Colonic mucosa (tissue), 4 donors: ENCODE measurements around the gene MOG. TPM values are rescaled to one million over a fixed set of nuclear protein-coding genes. Genes with fewer than 3 reads are reported as not detected.

Source experiments
- DNase-seq: peaks from one replicate; pipeline ENCODE4 v3.0.0-alpha.2; 2020
- H3K27ac ChIP-seq: fragments of 200-600 bp; one replicate; pipeline ENCODE4 v1.8.0; 2021
- H3K27me3 ChIP-seq: fragments of 200-600 bp; one replicate; pipeline ENCODE4 v1.8.0; 2021
- H3K36me3 ChIP-seq: fragments of 200-600 bp; one replicate; pipeline ENCODE4 v1.8.0; 2021
- H3K4me1 ChIP-seq: fragments of 200-600 bp; one replicate; pipeline ENCODE4 v1.8.0; 2021; ENCODE audit warnings: mild to moderate bottlenecking
- H3K4me3 ChIP-seq: fragments of 200-600 bp; one replicate; pipeline ENCODE4 v1.8.0; 2021
- H3K9ac ChIP-seq, 2 donors: one replicate each; pipeline ENCODE4 v1.7.0; 2013; ENCODE audit warnings: control low read depth in 2 of 2, low read depth in 2 of 2, low read length in 2 of 2
- H3K9me3 ChIP-seq: fragments of 200-600 bp; one replicate; pipeline ENCODE4 v1.8.0; 2021
- CTCF ChIP-seq: fragments of 200-600 bp; IDR thresholded peaks from one replicate; pipeline ENCODE4 v1.8.0; 2022; ENCODE audit warnings: antibody characterized with exemption, mild to moderate bottlenecking
- intact Hi-C: fragments of 100-400 bp; cut with DNase I; formaldehyde crosslinking; loops from one replicate; pipeline ENCODE4 v1.14.1; 2022
- total RNA-seq, 2 donors: library from RNA; stranded (reverse); fragmentation: NEBNext Ultra II Directional in 1 of 2; extraction: Animal tissue kit (Norgen Biotek cat#: 25700) in 1 of 2; gene quantifications; one replicate each; pipeline ENCODE4 v1.2.1, GENCODE V29; 2021
- donor health status: healthy.
- donor health status: DM: no; HTN: no; CAD: no.
- donor health status: DM: no; HTN: no; CAD: no.

The MOG gene
- total RNA-seq, 2 donors from 2014 or later = not detected

GRCh38 chr6:29631860-29632731 lies 24.8 kb upstream of the MOG start:
- TF ChIP-seq CTCF = no peak
- peak overlapping the region; percentile 12 to 61 for H3K9ac ChIP-seq
- H3K9me3 ChIP-seq = no peaks in the 10 kb centered on the region
- H3K36me3 ChIP-seq = no peaks in the 10 kb centered on the region
- H3K27me3 ChIP-seq = no peaks in the 10 kb centered on the region
- H3K4me3 ChIP-seq = peak overlapping the region; percentile 60
- intact Hi-C loops = no loop called here
- H3K4me1 ChIP-seq = peaks cover 6% of the 10 kb centered on the region
- peak overlapping the region; percentile 49 for H3K27ac ChIP-seq
- DNase-seq = peak; percentile 67

- Histone ChIP-seq H3K9me3 (no peaks in the 10 kb centered on the region), H3K36me3 (no peaks in the 10 kb centered on the region), H3K4me3 (peak within 1 kb of the TSS; percentile 60), H3K27me3 (no peaks in the 10 kb centered on the region), H3K4me1 (peaks cover 6% of the 10 kb centered on the region), H3K9ac (peak within 1 kb of the TSS; percentile 48 to 61), H3K27ac (peak within 1 kb of the TSS; percentile 49)
- intact Hi-C loops = no loop called here
- peak; percentile 90 for DNase-seq
- no peak for TF ChIP-seq CTCF
These were observed 23.9 kb upstream of the MOG start, which contains the start of gene GABBR1 for GRCh38 chr6:29632789-29633533. TSS of gene GABBR1 (minus strand) at chr6:29633183. CDS start at chr6:29632385, 798 bp downstream.

- Histone ChIP-seq H3K9me3 (no peaks in the 10 kb centered on the region), H3K36me3 (no peaks in the 10 kb centered on the region), H3K4me1 (peaks cover 6% of the 10 kb centered on the region), H3K4me3 (peak overlapping the region; percentile 60), H3K27me3 (no peaks in the 10 kb centered on the region), H3K27ac (peak overlapping the region; percentile 49), H3K9ac (peak overlapping the region; percentile 48 to 52)
- intact Hi-C loops = no loop called here
- no peak for TF ChIP-seq CTCF
- no peak for DNase-seq
These were observed 23.4 kb upstream of the MOG start for GRCh38 chr6:29633534-29633905.

- Histone ChIP-seq H3K36me3 (no peaks in the 10 kb centered on the region), H3K9me3 (no peaks in the 10 kb centered on the region), H3K4me1 (no peaks in the 10 kb centered on the region), H3K9ac (no peak overlapping the region), H3K27ac (no peak overlapping the region), H3K4me3 (no peak overlapping the region), H3K27me3 (no peaks in the 10 kb centered on the region)
- no peak for TF ChIP-seq CTCF
- intact Hi-C loops = no loop called here
- no peak for DNase-seq
These were observed 19.6 kb upstream of the MOG start for GRCh38 chr6:29637247-29637646.

GRCh38 chr6:29641430-29642148 lies 15.3 kb upstream of the MOG start:
- Histone ChIP-seq H3K36me3 (no peaks in the 10 kb centered on the region), H3K9me3 (no peaks in the 10 kb centered on the region), H3K27ac (peak overlapping the region; percentile 39), H3K4me1 (no peaks in the 10 kb centered on the region), H3K9ac (no peak overlapping the region), H3K27me3 (no peaks in the 10 kb centered on the region), H3K4me3 (no peak overlapping the region)
- intact Hi-C loops = no loop called here
- TF ChIP-seq CTCF = no peak
- DNase-seq = peak; percentile 78
